Measurements from ENCODE around the gene NOTCH1.

The NOTCH1 gene

GRCh38 chr9:136494531-136495215 lies 51.2 kb downstream of the NOTCH1 start:
- no peak overlapping the region for H3K4me3 ChIP-seq (ENCODE audit: control insufficient read depth, low read depth, low read length)
- DNase-seq (ENCODE audit: low read depth), result no peak
- no peak for TF ChIP-seq CTCF (IDR thresholded peaks at IDR 0.05; ENCODE audit: control insufficient read depth, insufficient read depth, low read depth, low read length, missing control alignments)

- no peak overlapping the region for H3K4me3 ChIP-seq (ENCODE audit: control insufficient read depth, low read depth, low read length)
- DNase-seq (ENCODE audit: low read depth), result no peak
- TF ChIP-seq CTCF (IDR thresholded peaks at IDR 0.05; ENCODE audit: control insufficient read depth, insufficient read depth, low read depth, low read length, missing control alignments), result no peak
These were observed 51.8 kb downstream of the NOTCH1 start for GRCh38 chr9:136494012-136494411.

- H3K4me3 ChIP-seq (ENCODE audit: control insufficient read depth, low read depth, low read length), result no peak overlapping the region
- no peak for TF ChIP-seq CTCF (IDR thresholded peaks at IDR 0.05; ENCODE audit: control insufficient read depth, insufficient read depth, low read depth, low read length, missing control alignments)
- DNase-seq (ENCODE audit: low read depth), result no peak
These were observed 52.3 kb downstream of the NOTCH1 start for GRCh38 chr9:136493567-136493971.

- no peak overlapping the region for H3K4me3 ChIP-seq (ENCODE audit: control insufficient read depth, low read depth, low read length)
- no peak for TF ChIP-seq CTCF (IDR thresholded peaks at IDR 0.05; ENCODE audit: control insufficient read depth, insufficient read depth, low read depth, low read length, missing control alignments)
- DNase-seq (ENCODE audit: low read depth), result no peak
These were observed 52.8 kb downstream of the NOTCH1 start for GRCh38 chr9:136492978-136493522.

- DNase-seq (ENCODE audit: low read depth), result no peak
- TF ChIP-seq CTCF (IDR thresholded peaks at IDR 0.05; ENCODE audit: control insufficient read depth, insufficient read depth, low read depth, low read length, missing control alignments), result no peak
- H3K4me3 ChIP-seq (ENCODE audit: control insufficient read depth, low read depth, low read length), result no peak overlapping the region
These were observed 56.1 kb downstream of the NOTCH1 start for GRCh38 chr9:136489731-136490130.

- no peak overlapping the region for H3K4me3 ChIP-seq (ENCODE audit: control insufficient read depth, low read depth, low read length)
- TF ChIP-seq CTCF (IDR thresholded peaks at IDR 0.05; ENCODE audit: control insufficient read depth, insufficient read depth, low read depth, low read length, missing control alignments), result peak; percentile 98
- DNase-seq (ENCODE audit: low read depth), result no peak
These were observed 57.3 kb downstream of the NOTCH1 start for GRCh38 chr9:136488247-136489214.

Data from AG09309 (cell line).